GM10847 (cell line): Measurements from ENCODE around the gene MGAT1.

Experiments
- POLR2A ChIP-seq: IDR thresholded peaks from 2 replicates; pipeline ENCODE4 v1.6.1; 2011; ENCODE audit not compliant: insufficient read length; ENCODE audit errors: extremely low read depth

The MGAT1 gene

GRCh38 chr5:180829726-180830125 is 27.1 kb upstream of the MGAT1 start:
- no peak for TF ChIP-seq POLR2A

- TF ChIP-seq POLR2A: no peak
Measured at GRCh38 chr5:180825768-180826525, 23.3 kb upstream of the MGAT1 start.

- TF ChIP-seq POLR2A: no peak
Measured at GRCh38 chr5:180824630-180825476, 22.2 kb upstream of the MGAT1 start.

GRCh38 chr5:180823940-180824629 is 21.5 kb upstream of the MGAT1 start:
- no peak for TF ChIP-seq POLR2A

- TF ChIP-seq POLR2A: no peak
Measured at GRCh38 chr5:180823346-180823745, 20.7 kb upstream of the MGAT1 start.

- TF ChIP-seq POLR2A: no peak
Measured at GRCh38 chr5:180821538-180821937, 18.9 kb upstream of the MGAT1 start.

- no peak for TF ChIP-seq POLR2A
Measured at GRCh38 chr5:180820788-180821321, 18.2 kb upstream of the MGAT1 start.

GRCh38 chr5:180818677-180819341 is 16.2 kb upstream of the MGAT1 start:
- no peak for TF ChIP-seq POLR2A

GRCh38 chr5:180817893-180818674 is 15.5 kb upstream of the MGAT1 start:
- no peak for TF ChIP-seq POLR2A

- TF ChIP-seq POLR2A: no peak
Measured at GRCh38 chr5:180816608-180817534, 14.3 kb upstream of the MGAT1 start.

GRCh38 chr5:180815293-180815917 is 12.8 kb upstream of the MGAT1 start:
- no peak for TF ChIP-seq POLR2A

- no peak for TF ChIP-seq POLR2A
Measured at GRCh38 chr5:180813420-180813819, 10.8 kb upstream of the MGAT1 start.
